Urinary bladder (tissue), 4 donors: Measurements from ENCODE around the gene OSBPL3. TPM values are rescaled to one million over a fixed set of nuclear protein-coding genes. Genes with fewer than 3 reads are reported as not detected.

Experiments
- DNase-seq: peaks from one replicate; pipeline ENCODE4 v3.0.0-alpha.2; 2015; ENCODE audit errors: extremely low spot score
- H3K27ac ChIP-seq: one replicate; pipeline ENCODE4 v1.5.1; 2013; ENCODE audit warnings: low read depth, mild to moderate bottlenecking, moderate library complexity
- H3K36me3 ChIP-seq: one replicate; pipeline ENCODE4 v1.6.1; 2013; ENCODE audit warnings: mild to moderate bottlenecking, moderate library complexity; ENCODE audit not compliant: insufficient read depth
- H3K4me1 ChIP-seq: one replicate; pipeline ENCODE4 v1.6.1; 2013; ENCODE audit warnings: mild to moderate bottlenecking, moderate library complexity; ENCODE audit not compliant: insufficient read depth
- H3K4me3 ChIP-seq: one replicate; pipeline ENCODE4 v1.5.1; 2013; ENCODE audit warnings: low read depth, low read length
- WGBS: extraction: QIAGEN DNeasy Blood & Tissue Kit; methylation state at CpG from one replicate; pipeline ENCODE4 v1.1.7; 2013; 5-methylcytosine and 5-hydroxymethylcytosine counted together
- polyA plus RNA-seq: library from polyadenylated mRNA; stranded (reverse); fragments of 200-250 nt; gene quantifications from one replicate; pipeline ENCODE4 v1.2.3, GENCODE V29; 2013
- total RNA-seq: library from RNA; depleted of rRNA; stranded (reverse); fragments of >200 nt; gene quantifications from one replicate; pipeline ENCODE4 v1.2.3, GENCODE V29; 2014
- donor health status: healthy with polysubstance abuse.
- donor health status: healthy.

Gene OSBPL3
- total and polyA plus RNA-seq, 2 donors: 1.9 to 4.9 TPM

GRCh38 chr7:24958399-24958798 lies 21.6 kb downstream of the OSBPL3 start:
- no peak for DNase-seq
- Histone ChIP-seq H3K27ac (no peak overlapping the region), H3K4me1 (no peaks in the 10 kb centered on the region), H3K4me3 (no peak overlapping the region), H3K36me3 (no peaks in the 10 kb centered on the region)

DNA sequence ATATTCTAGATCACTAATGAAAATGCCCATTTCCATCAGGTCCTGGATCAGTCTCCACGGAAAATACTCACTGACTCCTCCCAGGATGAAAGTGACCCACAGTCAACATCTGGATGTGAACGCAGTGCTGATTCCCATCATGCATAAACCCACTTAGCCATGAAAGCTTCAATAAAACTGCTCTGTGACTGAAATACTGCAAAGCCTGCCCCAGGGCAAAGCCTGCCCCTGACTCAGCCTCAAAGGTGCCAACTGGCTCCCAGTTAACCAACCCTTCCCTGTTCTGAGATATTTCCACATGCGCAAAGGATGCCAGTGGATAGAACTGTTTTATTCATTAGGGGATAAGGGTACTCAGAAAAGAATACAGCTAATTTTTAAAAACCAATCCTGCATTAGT lies 24.0 kb downstream of the OSBPL3 start:
- 70% methylated on average over 3 of the region's 3 CpGs for WGBS
- no peak overlapping the region for H3K27ac ChIP-seq

GRCh38 chr7:24955313-24955712 lies 24.7 kb downstream of the OSBPL3 start:
- H3K27ac ChIP-seq: no peak overlapping the region
- 97% methylated on average over 1 of the region's 1 CpG for WGBS
- H3K4me1 ChIP-seq: no peaks in the 10 kb centered on the region
- H3K36me3 ChIP-seq: no peaks in the 10 kb centered on the region
- DNase-seq: no peak
- no peak overlapping the region for H3K4me3 ChIP-seq

More for the DNA sequence above, 24.0 kb downstream of the OSBPL3 start:
- no peaks in the 10 kb centered on the region for H3K4me1 ChIP-seq
- H3K36me3 ChIP-seq: no peaks in the 10 kb centered on the region
- H3K4me3 ChIP-seq: no peak overlapping the region
- no peak for DNase-seq

GRCh38 chr7:24952464-24952863 lies 27.5 kb downstream of the OSBPL3 start:
- Histone ChIP-seq H3K27ac (no peak overlapping the region), H3K4me3 (no peak overlapping the region), H3K36me3 (no peaks in the 10 kb centered on the region), H3K4me1 (no peaks in the 10 kb centered on the region)
- WGBS: 91% methylated on average over 2 of the region's 2 CpGs
- no peak for DNase-seq

DNA sequence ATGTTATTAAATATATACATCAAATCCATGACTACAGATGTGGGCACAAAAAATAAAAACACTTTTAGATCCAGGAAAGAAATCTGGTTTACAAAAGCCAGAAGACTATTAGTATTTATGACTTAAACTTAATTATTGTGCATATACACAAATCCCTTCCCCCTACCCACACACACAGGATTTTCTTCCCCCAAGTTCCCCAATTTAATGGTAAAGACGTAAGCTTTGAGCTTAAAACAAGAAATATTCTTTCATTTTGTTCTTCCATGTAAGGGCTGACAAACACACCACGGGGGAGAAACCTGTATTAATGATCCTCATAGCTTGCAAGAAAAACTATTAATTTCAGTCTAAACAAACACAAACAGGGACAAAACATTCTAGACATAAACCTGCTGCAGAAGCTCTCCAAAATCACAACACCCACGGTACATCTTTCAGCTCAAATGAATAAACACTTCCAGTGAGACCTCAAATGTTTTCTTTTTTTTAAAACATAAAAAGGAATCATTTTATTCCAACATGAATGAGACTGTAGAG lies 28.5 kb downstream of the OSBPL3 start:
- Histone ChIP-seq H3K36me3 (no peaks in the 10 kb centered on the region), H3K27ac (no peak overlapping the region), H3K4me1 (no peaks in the 10 kb centered on the region), H3K4me3 (no peak overlapping the region)
- no peak for DNase-seq
- 51% methylated on average over 3 of the region's 3 CpGs for WGBS

DNA sequence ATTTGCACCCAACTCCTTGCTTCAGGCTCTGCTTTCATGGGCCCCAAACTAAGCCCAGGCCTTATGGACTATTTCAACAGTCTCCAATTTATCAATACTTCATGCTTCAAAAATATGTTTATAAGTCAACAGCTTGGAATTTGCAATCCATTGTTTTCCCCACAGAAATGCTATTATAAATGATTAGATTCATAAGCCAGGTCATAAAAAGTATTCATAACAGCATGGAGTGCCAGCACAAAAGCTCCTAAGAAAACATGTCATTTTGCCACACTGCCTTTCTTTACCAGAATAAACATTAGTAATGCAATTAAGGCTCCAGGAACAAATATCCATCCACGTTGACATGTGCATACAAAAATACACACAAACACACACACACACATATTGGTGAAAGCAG lies 30.1 kb downstream of the OSBPL3 start:
- H3K4me1 ChIP-seq: no peaks in the 10 kb centered on the region
- no peak overlapping the region for H3K27ac ChIP-seq
- WGBS: 38% methylated on average over 1 of the region's 1 CpG
- no peak overlapping the region for H3K4me3 ChIP-seq
- H3K36me3 ChIP-seq: no peaks in the 10 kb centered on the region
- DNase-seq: no peak

DNA sequence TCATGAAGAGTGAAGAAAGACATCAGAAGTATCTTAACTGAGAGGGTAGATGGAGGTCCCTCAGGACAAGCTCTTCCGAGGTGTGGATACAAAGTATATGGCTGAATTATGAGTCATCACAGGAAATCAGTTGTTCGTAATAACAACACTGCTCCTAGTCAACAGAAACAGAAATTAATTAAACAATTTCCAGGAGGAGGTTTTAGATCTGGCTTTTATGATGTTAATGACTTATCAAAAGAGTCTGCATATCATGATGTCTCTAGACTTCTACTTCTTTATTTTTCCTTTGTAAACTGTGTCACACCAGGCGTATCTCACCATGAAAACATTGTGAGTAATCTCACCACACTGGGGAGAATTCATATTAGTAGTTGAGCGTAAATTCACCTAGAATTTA lies 31.2 kb downstream of the OSBPL3 start:
- Histone ChIP-seq H3K4me1 (no peaks in the 10 kb centered on the region), H3K36me3 (no peaks in the 10 kb centered on the region), H3K27ac (no peak overlapping the region), H3K4me3 (no peak overlapping the region)
- WGBS: 71% methylated on average over 4 of the region's 4 CpGs
- no peak for DNase-seq

DNA sequence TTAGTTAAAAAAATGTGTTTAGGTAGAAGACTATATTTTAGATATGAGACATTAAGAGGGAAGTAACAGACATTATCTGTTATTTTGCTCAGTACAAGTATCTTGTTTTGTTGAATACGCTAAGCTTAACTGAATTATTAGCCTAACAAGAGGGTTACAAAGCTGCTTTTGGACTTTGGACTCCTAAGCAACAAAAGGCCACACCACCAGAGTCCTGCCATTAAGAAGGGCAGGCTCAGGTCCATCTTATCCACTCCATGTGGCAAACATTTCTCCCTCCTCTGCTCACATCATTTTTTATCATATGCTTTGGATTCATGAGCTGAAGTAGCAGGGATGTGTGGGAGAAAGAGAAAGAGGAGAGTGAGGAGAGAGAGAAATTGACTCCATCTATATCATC lies 33.5 kb downstream of the OSBPL3 start:
- H3K27ac ChIP-seq: no peak overlapping the region
- 87% methylated on average over 1 of the region's 1 CpG for WGBS
- H3K4me3 ChIP-seq: no peak overlapping the region
- no peaks in the 10 kb centered on the region for H3K4me1 ChIP-seq
- no peak for DNase-seq
- no peaks in the 10 kb centered on the region for H3K36me3 ChIP-seq

DNA sequence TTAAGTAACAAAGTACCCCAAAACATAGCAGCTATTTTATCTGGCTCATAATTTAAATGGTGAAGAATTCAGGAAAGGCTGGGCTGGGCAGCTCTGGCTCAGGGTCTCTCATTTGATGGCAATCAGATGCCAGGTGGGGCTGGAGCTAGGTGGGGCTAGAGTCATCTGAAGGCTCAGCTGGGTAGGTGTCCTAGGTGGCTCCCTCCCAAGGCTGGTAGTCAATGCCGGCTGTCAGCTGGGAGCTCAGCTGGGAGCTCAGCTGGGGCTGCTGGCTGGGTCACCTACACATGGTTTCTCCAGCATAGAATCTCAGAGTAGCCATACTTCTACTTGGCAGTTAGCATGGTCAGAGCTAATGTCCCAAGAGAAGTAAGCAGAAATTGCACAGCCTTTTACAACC lies 34.1 kb downstream of the OSBPL3 start:
- no peaks in the 10 kb centered on the region for H3K4me1 ChIP-seq
- WGBS: 0% methylated on average over 1 of the region's 1 CpG
- H3K36me3 ChIP-seq: no peaks in the 10 kb centered on the region
- no peak for DNase-seq
- H3K4me3 ChIP-seq: no peak overlapping the region
- H3K27ac ChIP-seq: no peak overlapping the region

GRCh38 chr7:24943096-24943948 lies 36.7 kb downstream of the OSBPL3 start:
- no peak overlapping the region for H3K4me3 ChIP-seq
- H3K27ac ChIP-seq: no peak overlapping the region
- H3K4me1 ChIP-seq: no peaks in the 10 kb centered on the region
- DNase-seq: no peak
- 66% methylated on average over 5 of the region's 5 CpGs for WGBS
- H3K36me3 ChIP-seq: no peaks in the 10 kb centered on the region

- Histone ChIP-seq H3K4me1 (no peaks in the 10 kb centered on the region), H3K4me3 (no peak overlapping the region), H3K36me3 (no peaks in the 10 kb centered on the region), H3K27ac (no peak overlapping the region)
- DNase-seq: no peak
- WGBS: 72% methylated on average over 5 of the region's 5 CpGs
Observed at GRCh38 chr7:24942226-24942625, 37.8 kb downstream of the OSBPL3 start.

- 85% methylated on average over 1 of the region's 1 CpG for WGBS
- no peaks in the 10 kb centered on the region for H3K4me1 ChIP-seq
- H3K27ac ChIP-seq: no peak overlapping the region
- no peaks in the 10 kb centered on the region for H3K36me3 ChIP-seq
- no peak for DNase-seq
- H3K4me3 ChIP-seq: no peak overlapping the region
Observed at GRCh38 chr7:24939416-24939815, 40.6 kb downstream of the OSBPL3 start.

GRCh38 chr7:24936121-24936824 lies 43.7 kb downstream of the OSBPL3 start:
- Histone ChIP-seq H3K27ac (no peak overlapping the region), H3K36me3 (no peaks in the 10 kb centered on the region), H3K4me3 (no peak overlapping the region), H3K4me1 (no peaks in the 10 kb centered on the region)
- WGBS: 81% methylated on average over 3 of the region's 3 CpGs
- DNase-seq: no peak

GRCh38 chr7:24933298-24933697 lies 46.7 kb downstream of the OSBPL3 start:
- no peak overlapping the region for H3K4me3 ChIP-seq
- no peaks in the 10 kb centered on the region for H3K36me3 ChIP-seq
- no peaks in the 10 kb centered on the region for H3K4me1 ChIP-seq
- 88% methylated on average over 2 of the region's 2 CpGs for WGBS
- H3K27ac ChIP-seq: no peak overlapping the region
- DNase-seq: no peak
